Measurements from ENCODE around the gene BACH1.

BACH1 gene

DNA sequence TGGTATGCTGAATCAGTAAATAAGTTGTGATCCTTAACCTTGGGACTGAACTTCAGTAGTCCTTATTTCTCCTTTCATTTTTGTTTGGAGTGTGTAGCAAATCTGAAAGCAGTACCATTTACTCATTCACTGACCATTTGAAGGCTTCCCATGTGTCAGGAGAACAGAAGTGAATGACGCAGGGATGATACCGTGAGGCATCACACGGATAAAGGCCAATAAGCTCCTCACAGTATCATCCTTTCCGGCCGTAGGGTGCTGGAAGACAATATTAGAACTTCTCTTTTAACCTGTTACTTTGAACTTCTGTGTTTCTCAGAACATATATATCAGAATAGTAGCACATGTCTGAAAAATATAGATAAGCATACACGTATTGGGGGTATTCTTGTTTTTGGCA lies 21.3 kb downstream of the BACH1 start:
- H3K4me3 ChIP-seq (replicated peaks in 1 of 2; ENCODE audit: low read depth in 2 of 2, low read length in 2 of 2): no peak overlapping the region
- DNase-seq (ENCODE audit: low read depth in 2 of 2): no peak
- TF ChIP-seq, protein P1, sequence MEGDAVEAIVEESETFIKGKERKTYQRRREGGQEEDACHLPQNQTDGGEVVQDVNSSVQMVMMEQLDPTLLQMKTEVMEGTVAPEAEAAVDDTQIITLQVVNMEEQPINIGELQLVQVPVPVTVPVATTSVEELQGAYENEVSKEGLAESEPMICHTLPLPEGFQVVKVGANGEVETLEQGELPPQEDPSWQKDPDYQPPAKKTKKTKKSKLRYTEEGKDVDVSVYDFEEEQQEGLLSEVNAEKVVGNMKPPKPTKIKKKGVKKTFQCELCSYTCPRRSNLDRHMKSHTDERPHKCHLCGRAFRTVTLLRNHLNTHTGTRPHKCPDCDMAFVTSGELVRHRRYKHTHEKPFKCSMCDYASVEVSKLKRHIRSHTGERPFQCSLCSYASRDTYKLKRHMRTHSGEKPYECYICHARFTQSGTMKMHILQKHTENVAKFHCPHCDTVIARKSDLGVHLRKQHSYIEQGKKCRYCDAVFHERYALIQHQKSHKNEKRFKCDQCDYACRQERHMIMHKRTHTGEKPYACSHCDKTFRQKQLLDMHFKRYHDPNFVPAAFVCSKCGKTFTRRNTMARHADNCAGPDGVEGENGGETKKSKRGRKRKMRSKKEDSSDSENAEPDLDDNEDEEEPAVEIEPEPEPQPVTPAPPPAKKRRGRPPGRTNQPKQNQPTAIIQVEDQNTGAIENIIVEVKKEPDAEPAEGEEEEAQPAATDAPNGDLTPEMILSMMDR (IDR thresholded peaks at IDR 0.05; ENCODE audit: low read depth, low read length): no peak

DNA sequence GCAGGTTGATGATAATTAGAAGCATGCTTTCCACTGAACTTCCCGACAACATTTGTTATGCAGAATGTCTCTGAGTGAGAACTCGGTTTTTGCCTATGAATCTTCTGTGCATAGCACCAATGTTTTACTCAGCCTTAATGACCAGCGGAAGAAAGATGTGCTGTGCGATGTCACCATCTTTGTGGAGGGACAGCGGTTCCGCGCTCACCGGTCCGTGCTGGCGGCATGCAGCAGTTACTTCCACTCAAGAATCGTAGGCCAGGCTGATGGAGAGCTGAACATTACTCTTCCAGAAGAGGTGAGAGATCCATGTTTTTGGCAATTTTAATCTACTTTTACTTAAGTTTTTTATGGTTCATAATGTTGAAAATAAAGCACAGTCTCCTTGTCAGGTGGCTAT lies 22.5 kb downstream of the BACH1 start:
- TF ChIP-seq, protein P1 (IDR thresholded peaks at IDR 0.05; ENCODE audit: low read depth, low read length): no peak
- DNase-seq (ENCODE audit: low read depth in 2 of 2): no peak
- H3K4me3 ChIP-seq (replicated peaks in 1 of 2; ENCODE audit: low read depth in 2 of 2, low read length in 2 of 2): no peak overlapping the region

DNA sequence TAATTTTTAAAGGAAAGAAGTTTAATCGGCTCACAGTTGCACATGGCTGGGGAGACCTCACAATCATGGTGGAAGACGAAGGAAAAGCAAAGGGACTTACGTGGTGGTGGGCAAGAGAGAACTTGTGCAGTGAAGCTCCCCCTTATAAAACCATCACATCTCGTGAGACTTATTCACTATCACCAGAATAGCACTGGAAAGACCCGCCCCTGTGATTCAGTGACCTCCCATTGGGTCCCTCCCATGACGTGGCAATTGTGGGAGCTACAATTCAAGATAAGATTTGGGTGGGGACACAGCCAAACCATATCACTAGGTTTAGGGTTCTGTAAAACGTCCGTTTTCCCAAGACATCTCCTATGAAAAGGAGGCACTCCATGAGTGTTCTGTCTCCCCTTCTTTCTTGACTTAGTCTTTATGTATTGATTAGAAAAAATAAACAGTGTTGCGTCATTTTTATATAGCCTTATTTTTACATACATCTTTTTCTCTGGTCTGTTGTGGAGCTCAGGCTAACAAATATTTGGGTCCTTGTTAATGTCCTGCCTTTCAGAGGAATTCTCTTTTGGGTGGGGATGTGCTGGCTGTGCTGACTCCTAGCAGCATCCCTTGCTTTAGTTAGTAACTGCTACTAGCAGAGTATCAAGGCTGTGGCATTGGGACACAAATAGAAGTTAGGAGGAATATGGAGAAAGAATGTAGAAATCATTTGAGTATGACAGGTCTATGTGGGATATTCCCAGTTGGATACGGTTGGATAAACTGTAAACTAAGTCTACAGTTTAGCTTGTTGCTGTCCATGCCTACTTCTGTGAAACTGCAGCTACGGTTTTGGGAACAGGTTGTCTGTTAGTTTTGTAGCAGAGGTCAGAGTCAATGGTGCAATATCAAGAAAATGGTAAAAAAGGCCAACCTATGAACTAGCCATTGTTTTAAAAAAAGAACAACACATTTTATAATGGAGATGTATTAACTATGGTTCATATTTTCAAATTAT lies 23.5 kb downstream of the BACH1 start:
- no peak for DNase-seq (ENCODE audit: low read depth in 2 of 2)
- H3K4me3 ChIP-seq (replicated peaks in 1 of 2; ENCODE audit: low read depth in 2 of 2, low read length in 2 of 2): no peak overlapping the region
- TF ChIP-seq, protein P1 (IDR thresholded peaks at IDR 0.05; ENCODE audit: low read depth, low read length): no peak

DNA sequence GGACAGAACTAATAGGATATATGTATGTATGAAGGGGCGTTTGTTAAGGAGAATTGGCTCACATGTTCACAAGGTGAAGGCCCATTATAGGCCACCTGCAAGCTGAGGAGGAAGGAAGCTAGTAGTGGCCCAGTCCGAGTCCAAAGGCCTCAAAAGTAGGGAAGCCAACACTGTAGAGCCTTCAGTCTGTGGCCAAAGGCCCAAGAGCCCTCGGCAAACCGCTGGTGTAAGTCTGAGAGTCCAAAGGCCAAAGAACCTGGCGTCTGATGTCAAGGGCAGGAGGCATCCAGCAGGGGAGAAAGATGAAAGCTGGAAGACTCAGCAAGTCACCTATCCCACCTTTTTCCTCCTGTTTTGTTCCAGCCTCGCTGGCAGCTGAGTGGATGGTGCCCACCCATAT lies 24.5 kb downstream of the BACH1 start:
- TF ChIP-seq, protein P1 (IDR thresholded peaks at IDR 0.05; ENCODE audit: low read depth, low read length): no peak
- H3K4me3 ChIP-seq (replicated peaks in 1 of 2; ENCODE audit: low read depth in 2 of 2, low read length in 2 of 2): no peak overlapping the region
- no peak for DNase-seq (ENCODE audit: low read depth in 2 of 2)

DNA sequence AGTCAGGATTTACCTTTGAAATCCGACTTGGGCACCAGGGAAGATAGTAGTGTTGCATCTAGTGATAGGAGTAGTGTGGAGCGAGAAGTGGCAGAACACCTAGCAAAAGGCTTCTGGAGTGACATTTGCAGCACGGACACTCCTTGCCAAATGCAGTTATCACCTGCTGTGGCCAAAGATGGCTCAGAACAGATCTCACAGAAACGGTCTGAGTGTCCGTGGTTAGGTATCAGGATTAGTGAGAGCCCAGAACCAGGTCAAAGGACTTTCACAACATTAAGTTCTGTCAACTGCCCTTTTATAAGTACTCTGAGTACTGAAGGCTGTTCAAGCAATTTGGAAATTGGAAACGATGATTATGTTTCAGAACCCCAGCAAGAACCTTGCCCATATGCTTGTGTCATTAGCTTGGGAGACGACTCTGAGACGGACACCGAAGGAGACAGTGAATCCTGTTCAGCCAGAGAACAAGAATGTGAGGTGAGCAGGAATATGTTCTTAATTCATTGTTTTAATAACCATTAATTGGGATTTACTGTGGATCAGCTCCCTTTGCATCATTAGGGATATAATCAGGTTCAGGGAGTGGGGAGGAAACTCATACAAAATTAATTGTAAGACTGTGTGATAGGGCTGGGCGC lies 28.3 kb downstream of the BACH1 start:
- TF ChIP-seq, protein P1 (IDR thresholded peaks at IDR 0.05; ENCODE audit: low read depth, low read length): no peak
- DNase-seq (ENCODE audit: low read depth in 2 of 2): no peak
- H3K4me3 ChIP-seq (replicated peaks in 1 of 2; ENCODE audit: low read depth in 2 of 2, low read length in 2 of 2): no peak overlapping the region

DNA sequence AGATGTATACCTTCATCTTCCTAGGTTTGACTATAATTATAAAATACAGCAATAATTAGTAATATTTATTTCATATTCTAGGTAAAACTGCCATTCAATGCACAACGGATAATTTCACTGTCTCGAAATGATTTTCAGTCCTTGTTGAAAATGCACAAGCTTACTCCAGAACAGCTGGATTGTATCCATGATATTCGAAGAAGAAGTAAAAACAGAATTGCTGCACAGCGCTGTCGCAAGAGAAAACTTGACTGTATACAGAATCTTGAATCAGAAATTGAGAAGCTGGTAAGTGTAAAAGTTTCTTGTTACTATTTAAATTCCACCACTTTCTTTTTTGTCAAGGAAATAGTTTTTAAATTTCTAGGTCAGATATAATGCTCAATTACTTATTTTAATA lies 30.7 kb downstream of the BACH1 start:
- TF ChIP-seq, protein P1 (IDR thresholded peaks at IDR 0.05; ENCODE audit: low read depth, low read length): no peak
- no peak overlapping the region for H3K4me3 ChIP-seq (replicated peaks in 1 of 2; ENCODE audit: low read depth in 2 of 2, low read length in 2 of 2)
- DNase-seq (ENCODE audit: low read depth in 2 of 2): no peak

Data from cardiac fibroblast (primary cell).